Suppressor macrophage (primary cell): ENCODE results near the gene RNF208.

Experiments
- DNase-seq, 4 experiments: peaks; one replicate each; pipeline ENCODE4 v3.0.0-alpha.2; 2020 to 2022

The RNF208 gene

DNA sequence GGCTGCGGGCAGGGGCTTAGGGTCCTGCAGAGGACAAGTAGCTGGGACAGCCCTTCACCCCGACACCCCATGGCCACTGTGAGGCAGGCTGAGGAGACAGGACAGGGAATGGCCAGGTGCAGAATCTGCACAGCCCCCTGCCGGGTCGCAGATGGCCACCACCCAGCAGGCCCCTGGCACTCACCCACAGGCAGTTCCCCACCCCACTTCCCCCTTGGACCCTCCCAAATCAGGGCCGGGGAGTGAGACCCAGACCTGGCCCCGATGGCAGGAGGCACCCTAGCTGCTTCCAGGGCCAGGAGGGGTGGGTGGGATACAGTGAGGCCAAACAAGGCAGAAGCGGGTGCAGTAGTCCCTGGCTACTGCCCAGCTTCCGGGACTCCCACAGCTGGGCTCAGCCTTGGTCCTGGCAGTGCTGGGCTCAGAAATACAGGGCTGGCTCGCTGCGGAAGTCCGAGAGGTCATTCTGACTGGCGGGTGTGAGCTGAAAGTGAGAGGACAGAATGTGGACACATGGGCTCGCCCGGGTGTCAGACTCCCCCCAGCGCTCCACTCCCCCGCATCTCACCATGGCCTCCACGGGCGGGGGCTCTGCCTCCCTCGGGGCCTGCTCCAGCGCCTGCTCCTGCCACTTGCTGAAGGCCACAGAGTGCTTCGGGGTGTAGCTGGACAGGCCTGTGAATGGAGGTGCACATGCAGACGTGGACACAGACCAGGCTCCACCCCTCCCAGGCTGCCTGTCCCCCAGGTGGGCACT is 30.2 kb downstream of the RNF208 start:
- no peak for DNase-seq

DNA sequence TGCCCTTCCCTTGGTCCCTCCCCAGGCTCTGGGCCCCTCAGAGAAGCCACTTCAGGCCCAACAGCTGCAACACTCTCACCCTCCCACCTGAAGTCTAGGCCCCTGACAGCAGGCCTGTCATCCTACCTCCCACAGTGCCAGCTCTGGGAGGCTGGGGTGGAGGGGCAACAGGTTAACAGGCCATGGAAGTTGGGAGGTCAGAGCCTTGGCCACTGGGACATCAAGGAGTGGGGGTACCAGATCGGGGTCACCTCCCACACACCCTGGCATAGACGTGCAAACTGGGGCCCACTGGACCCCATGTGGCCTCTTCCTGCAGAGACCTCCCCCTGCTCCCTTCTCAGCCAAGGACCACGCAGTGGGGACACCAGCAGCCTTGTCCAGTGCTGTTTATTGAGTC is 30.8 kb downstream of the RNF208 start:
- DNase-seq = no peak

- no peak for DNase-seq
Measured at GRCh38 chr9:137190315-137190856, 31.7 kb downstream of the RNF208 start.

- no peak for DNase-seq
Measured at GRCh38 chr9:137189297-137190295, 32.4 kb downstream of the RNF208 start.

GRCh38 chr9:137188490-137189296 is 33.3 kb downstream of the RNF208 start, which contains the start of the genes ANAPC2 and SSNA1:
Gene ANAPC2, minus strand, starts transcription at chr9:137188560. Its CDS starts 28 bp downstream, at chr9:137188532.
Gene SSNA1, plus strand, starts transcription at chr9:137188676. Its CDS starts 51 bp downstream, at chr9:137188727.
- DNase-seq = peak; percentile 96 to 99 (median 98)

DNA sequence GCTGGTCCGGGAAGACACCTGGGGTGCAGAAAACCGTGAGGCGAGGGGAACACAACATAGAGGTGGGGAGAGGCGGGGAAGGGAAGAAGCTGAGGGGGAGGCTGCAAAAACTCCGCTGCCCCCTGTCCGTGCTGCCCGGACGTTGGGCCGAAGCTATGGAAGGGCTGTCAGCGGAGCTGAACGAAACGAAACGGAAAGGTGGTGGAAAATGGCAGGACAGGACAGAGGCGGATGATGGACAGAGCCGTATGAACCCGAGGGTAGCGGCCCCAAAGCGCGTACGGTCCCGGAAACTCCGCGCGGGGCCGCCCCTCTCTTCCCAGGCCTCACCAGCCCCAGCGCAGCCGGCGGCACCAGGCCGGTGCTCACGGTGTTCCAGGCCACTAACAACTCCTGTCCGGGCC is 34.0 kb downstream of the RNF208 start:
- no peak for DNase-seq

DNA sequence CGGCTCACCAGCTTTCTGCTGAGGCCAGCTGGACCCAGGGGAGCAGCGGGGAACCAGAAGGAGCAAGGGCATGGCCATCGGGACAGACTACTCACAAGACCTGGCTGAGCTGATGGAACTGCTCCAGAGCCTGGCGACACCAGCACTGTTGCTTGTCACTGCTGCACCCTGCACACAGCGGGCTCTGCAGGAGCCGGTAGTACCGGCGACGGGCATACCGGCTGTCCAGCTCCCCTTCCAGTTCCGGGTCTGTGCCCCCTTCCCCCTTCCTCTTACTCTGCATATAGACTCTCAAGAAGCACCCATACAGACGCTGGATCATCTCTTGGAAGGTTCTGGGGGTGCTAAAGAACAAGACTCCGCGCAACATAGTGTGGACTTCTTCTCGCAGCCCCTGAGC is 34.7 kb downstream of the RNF208 start:
- DNase-seq = no peak

- no peak for DNase-seq
Measured at GRCh38 chr9:137186385-137186784, 35.7 kb downstream of the RNF208 start.

DNA sequence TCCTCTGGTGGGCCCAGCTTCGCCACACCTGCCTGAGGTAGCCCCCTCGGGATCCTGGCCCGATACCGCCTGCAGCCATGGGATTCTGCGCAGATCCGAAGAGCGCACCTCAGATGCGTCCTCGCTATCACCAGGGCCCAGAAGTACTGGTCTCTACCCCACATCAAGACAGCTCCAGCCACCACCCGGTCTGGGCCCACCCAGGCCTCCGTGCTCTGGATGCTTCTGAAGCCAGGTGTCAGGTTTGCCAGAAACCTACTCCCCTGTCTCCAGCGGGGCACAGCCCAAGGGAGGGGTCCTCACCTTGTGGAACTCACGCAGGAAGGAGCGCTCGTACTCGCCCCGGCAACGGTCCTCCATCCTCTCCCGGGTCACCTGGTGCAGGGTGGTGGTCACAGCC is 36.1 kb downstream of the RNF208 start:
- no peak for DNase-seq

- no peak for DNase-seq
Measured at GRCh38 chr9:137184881-137185660, 37.0 kb downstream of the RNF208 start.

GRCh38 chr9:137183980-137184595 is 38.0 kb downstream of the RNF208 start:
- DNase-seq = no peak

DNA sequence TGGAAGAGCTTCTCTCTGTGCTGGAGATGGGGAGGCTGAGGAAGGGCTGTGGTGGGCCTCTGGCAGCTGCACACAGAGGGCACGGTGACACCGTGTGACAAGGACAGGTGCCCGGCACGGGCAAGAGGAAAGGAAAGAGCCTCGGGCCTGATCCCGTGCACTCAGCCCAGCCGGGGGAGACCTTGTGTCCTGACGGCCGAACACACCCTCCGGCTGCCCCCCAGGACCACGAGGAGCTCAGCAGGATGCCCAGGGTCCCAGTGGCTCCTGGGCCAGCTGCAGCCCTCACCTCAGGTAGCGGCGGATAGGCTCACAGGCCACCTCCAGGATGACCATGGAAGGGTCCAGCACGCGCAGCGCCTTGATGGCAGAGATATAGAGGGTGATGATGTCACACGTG is 39.2 kb downstream of the RNF208 start:
- DNase-seq = no peak

GRCh38 chr9:137181680-137182079 is 40.4 kb downstream of the RNF208 start:
- DNase-seq = no peak

- no peak for DNase-seq
Measured at GRCh38 chr9:137180491-137180890, 41.5 kb downstream of the RNF208 start.

DNA sequence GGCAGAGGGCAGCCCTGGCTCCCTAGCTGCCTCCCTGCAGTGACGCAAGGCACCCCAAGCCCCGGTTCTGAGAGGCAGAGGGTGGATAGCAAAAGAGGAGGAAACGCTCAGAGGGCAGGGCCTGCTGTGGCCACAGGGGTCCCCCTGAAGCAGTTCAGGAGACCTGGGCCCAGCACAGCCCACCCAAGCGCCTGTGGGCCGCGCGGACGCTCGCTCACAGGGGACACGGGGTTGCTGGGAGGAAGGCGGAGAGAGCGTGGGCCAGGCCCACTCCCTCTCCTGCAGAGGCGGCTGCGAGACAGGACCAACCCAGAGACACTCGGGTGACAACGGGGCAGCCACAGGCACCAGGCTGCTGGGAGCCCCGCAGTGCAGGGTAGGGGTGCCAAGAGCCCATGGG is 42.3 kb downstream of the RNF208 start:
- no peak for DNase-seq

GRCh38 chr9:137178939-137179630 is 43.0 kb downstream of the RNF208 start:
- DNase-seq = no peak

- no peak for DNase-seq
Measured at GRCh38 chr9:137178201-137178938, 43.7 kb downstream of the RNF208 start.

GRCh38 chr9:137176302-137177182 is 45.5 kb downstream of the RNF208 start:
- DNase-seq = peak in 2 of 4 experiments; percentile 42 to 45
